ENCODE results near the gene GRB7. TPM values are rescaled to one million over a fixed set of nuclear protein-coding genes. Genes with fewer than 3 reads are reported as not detected.

The GRB7 gene
- total and polyA plus RNA-seq, 10 of the 15 experiments (the other 5 are each of a cell fraction or from before 2014, with no cell fraction given), result 0.05 to 0.34 (median 0.19) TPM; not detected in 4

DNA sequence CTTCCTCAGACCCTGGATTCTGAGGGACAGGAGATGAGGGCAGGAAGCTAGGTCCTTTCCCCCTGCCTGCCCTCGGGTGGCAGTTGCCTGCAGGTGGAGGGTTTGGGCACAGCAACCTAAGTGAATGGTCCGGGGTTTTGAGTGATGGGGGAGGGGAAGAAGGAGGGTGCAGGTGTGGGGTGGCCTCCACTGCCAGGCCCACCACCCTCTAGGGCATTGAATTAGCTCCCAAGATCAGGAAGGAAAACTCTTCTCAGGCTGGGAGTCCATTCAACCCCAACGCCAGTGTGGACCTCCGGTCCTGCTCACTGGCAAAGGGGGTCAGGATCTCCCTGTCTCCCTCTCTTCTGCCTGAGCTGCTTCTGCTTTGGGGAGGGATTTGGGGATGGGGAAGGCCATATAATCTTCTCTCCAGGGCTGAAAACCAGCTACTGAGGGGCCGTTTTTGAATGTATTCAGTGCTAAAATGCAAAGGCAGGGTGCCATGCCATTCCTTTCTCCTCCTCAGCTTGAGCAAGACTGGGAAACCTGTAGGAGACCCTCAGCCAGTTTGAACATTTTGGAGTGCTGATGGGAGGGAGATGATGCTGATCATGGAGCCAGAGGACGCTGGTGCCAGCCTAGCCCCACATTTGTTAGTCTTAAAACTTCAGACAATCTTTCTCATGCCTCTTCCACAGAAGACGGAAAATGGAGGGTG, 18.8 kb downstream of the GRB7 start:
- peaks cover 0 to 12% of the 10 kb centered on the region in 2 experiments; a peak in 1 of 4 replicates for H3K36me3 ChIP-seq (ENCODE audit: control insufficient read depth in 2 of 2, insufficient read depth in 2 of 2, low read length in 1 of 2)
- ChIA-PET POLR2A (interaction anchor here (0.5 to 2.9 kb wide), 12 partner anchors 8 to 728 kb away, joined by 3 to 32 read pairs (median 4); no protein-coding TSS in a partner anchor), RAD21 (ENCODE audit: unreplicated experiment) (interaction anchor here (0.9 to 3.7 kb wide), 14 partner anchors 8 to 159 kb away, joined by 3 to 57 read pairs (median 18); partner anchors contain the start of gene IKZF3), CTCF (interaction anchor here (0.7 to 5.0 kb wide), 16 partner anchors 13 to 201 kb away, joined by 3 to 39 read pairs (median 6); partner anchors contain the start of genes IKZF3 and MIEN1), SMC1A (ENCODE audit: uncharacterized antibody, unreplicated experiment) (interaction anchor here (0.9 to 3.0 kb wide), 13 partner anchors 8 to 135 kb away, joined by 3 to 50 read pairs (median 9); partner anchors contain the start of genes IKZF3 and MIEN1)
- no peaks in the 10 kb centered on the region for H3K27me3 ChIP-seq (replicated peaks in 1 of 2; ENCODE audit: control insufficient read depth in 2 of 2, insufficient read depth in 2 of 2, low read length in 1 of 2)
- peak overlapping the region; percentile 87 for H3K4me2 ChIP-seq (ENCODE audit: control insufficient read depth, insufficient read depth)
- in situ Hi-C loops (cut with MboI), result loop anchor here (5.0 kb wide), 1 partner anchor 106 kb away; the partner anchor contains the start of gene IKZF3
- no peak overlapping the region for H2AFZ ChIP-seq (ENCODE audit: control insufficient read depth, low read depth, low read length)
- DNase-seq (ENCODE audit: low read depth, low spot score), result no peak
- peak; percentile 0; the same call in 2 of the 3 replicates for ATAC-seq
- peak overlapping the region; percentile 66; the same call in 1 of the 2 replicates for H3K4me3 ChIP-seq
- peak overlapping the region; percentile 83; the same call in 1 of the 2 replicates for H3K9ac ChIP-seq (ENCODE audit: control insufficient read depth, insufficient read depth, low read length)
- FAIRE-seq, result no peak
- 26% methylated on average over 7 of the region's 7 CpGs for whole genome bisulfite sequencing (ENCODE audit: insufficient coverage, insufficient replicate concordance, low lambda C conversion rate, missing lambda C conversion rate)
- peaks cover 70% of the 10 kb centered on the region for H3K4me1 ChIP-seq (ENCODE audit: control insufficient read depth, insufficient read depth, low read length)
- intact Hi-C loops (cut with micrococcal nuclease; ENCODE audit: unreplicated experiment), result loop anchor here (5.0 kb wide), 3 partner anchors 36 to 226 kb away; partner anchors contain the start of genes LRRC3C, ORMDL3 and PSMD3
- no peaks in the 10 kb centered on the region for H4K20me1 ChIP-seq (ENCODE audit: control insufficient read depth, insufficient read depth)
- BruUV-seq (replicated peaks), result no TSS peak
- no peaks in the 10 kb centered on the region for H3K9me3 ChIP-seq (replicated peaks; ENCODE audit: control insufficient read depth, insufficient read depth, low read length)
- H3K79me2 ChIP-seq (ENCODE audit: control insufficient read depth, insufficient read depth, low read length), result peaks cover 32% of the 10 kb centered on the region
- H3K27ac ChIP-seq (ENCODE audit: control insufficient read depth, insufficient read depth), result peak overlapping the region; percentile 96
- TF ChIP-seq POLR2A (IDR thresholded peaks at IDR 0.05; ENCODE audit: low read depth, low read length) (no peak), BACH1 (IDR thresholded peaks at IDR 0.05; ENCODE audit: borderline replicate concordance) (no peak), NFXL1 (IDR thresholded peaks at IDR 0.05; ENCODE audit: borderline replicate concordance) (no peak), CBX3 (IDR thresholded peaks at IDR 0.05; ENCODE audit: borderline replicate concordance, low read depth) (no peak), NFYA (IDR thresholded peaks at IDR 0.05; ENCODE audit: borderline replicate concordance, low read depth, low read length) (no peak), SP1 (IDR thresholded peaks at IDR 0.05; ENCODE audit: low read depth, low read length) (no peak), PAX5 (IDR thresholded peaks at IDR 0.05; ENCODE audit: borderline replicate concordance, low read depth, low read length) (no peak), ZSCAN29 (IDR thresholded peaks at IDR 0.05) (no peak), TCF3 (IDR thresholded peaks at IDR 0.05; ENCODE audit: borderline replicate concordance, insufficient read depth, low read depth, low read length) (no peak), EP300 (IDR thresholded peaks at IDR 0.05; ENCODE audit: borderline replicate concordance in 1 of 2, control insufficient read depth in 1 of 2, low read depth in 2 of 2, low read length in 2 of 2) (no peak), SMAD1 (IDR thresholded peaks at IDR 0.05; ENCODE audit: low read depth, partially characterized antibody) (no peak), STAT3 (IDR thresholded peaks at IDR 0.05; ENCODE audit: low read depth, low read length) (no peak), CEBPB (IDR thresholded peaks at IDR 0.05; ENCODE audit: borderline replicate concordance in 1 of 2, low read depth in 2 of 2, low read length in 2 of 2) (no peak), SUPT20H (IDR thresholded peaks at IDR 0.05; ENCODE audit: borderline replicate concordance, control insufficient read depth, low read depth, low read length) (no peak), MYB (IDR thresholded peaks at IDR 0.05; ENCODE audit: borderline replicate concordance, low read depth, low read length) (no peak), HDAC6 (IDR thresholded peaks at IDR 0.05; ENCODE audit: unreplicated experiment) (no peak), SMARCA5 (IDR thresholded peaks at IDR 0.05) (peak; percentile 62; the same call in 1 of the 2 replicates), ZNF207 (IDR thresholded peaks at IDR 0.05; ENCODE audit: borderline replicate concordance) (no peak), GABPA (IDR thresholded peaks at IDR 0.05; ENCODE audit: low read depth) (no peak), DPF2 (IDR thresholded peaks at IDR 0.05) (no peak; the same call in 1 of the 2 replicates), IKZF2 (IDR thresholded peaks at IDR 0.05) (peak in 1 of 2 experiments; percentile 9; a peak in 1 of 4 replicates)
- TF ChIP-seq, protein P1, sequence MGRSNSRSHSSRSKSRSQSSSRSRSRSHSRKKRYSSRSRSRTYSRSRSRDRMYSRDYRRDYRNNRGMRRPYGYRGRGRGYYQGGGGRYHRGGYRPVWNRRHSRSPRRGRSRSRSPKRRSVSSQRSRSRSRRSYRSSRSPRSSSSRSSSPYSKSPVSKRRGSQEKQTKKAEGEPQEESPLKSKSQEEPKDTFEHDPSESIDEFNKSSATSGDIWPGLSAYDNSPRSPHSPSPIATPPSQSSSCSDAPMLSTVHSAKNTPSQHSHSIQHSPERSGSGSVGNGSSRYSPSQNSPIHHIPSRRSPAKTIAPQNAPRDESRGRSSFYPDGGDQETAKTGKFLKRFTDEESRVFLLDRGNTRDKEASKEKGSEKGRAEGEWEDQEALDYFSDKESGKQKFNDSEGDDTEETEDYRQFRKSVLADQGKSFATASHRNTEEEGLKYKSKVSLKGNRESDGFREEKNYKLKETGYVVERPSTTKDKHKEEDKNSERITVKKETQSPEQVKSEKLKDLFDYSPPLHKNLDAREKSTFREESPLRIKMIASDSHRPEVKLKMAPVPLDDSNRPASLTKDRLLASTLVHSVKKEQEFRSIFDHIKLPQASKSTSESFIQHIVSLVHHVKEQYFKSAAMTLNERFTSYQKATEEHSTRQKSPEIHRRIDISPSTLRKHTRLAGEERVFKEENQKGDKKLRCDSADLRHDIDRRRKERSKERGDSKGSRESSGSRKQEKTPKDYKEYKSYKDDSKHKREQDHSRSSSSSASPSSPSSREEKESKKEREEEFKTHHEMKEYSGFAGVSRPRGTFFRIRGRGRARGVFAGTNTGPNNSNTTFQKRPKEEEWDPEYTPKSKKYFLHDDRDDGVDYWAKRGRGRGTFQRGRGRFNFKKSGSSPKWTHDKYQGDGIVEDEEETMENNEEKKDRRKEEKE (IDR thresholded peaks at IDR 0.05), result no peak
